HEK293 (cell line): Measurements from ENCODE around the gene DNAJC17.

Source experiments
- CTCF ChIA-PET: fragments of 350-600 bp; formaldehyde crosslinking; extraction: SDS; loops from one replicate; lab custom pipeline; 2021; ENCODE audit warnings: antibody characterized with exemption; lab: Yijun Ruan, JAX
- POLR2A ChIA-PET: fragments of 300-600 bp; formaldehyde crosslinking; extraction: SDS; loops from one replicate; lab custom pipeline; 2020; ENCODE audit warnings: antibody characterized with exemption, inconsistent platforms; lab: Yijun Ruan, JAX
- H3K27ac ChIP-seq: fragments of 200-500 bp; sonication (Bioruptor generic); 2 replicates; pipeline ENCODE4 v1.5.1; 2014; ENCODE audit warnings: low read depth, low read length, control low read depth, inconsistent platforms; ENCODE audit errors: extremely low read depth
- H3K36me3 ChIP-seq, 2 experiments: fragments of 200-500 bp in 1 of 2; sonication (Bioruptor generic) in 1 of 2; 1 replicate in 1 of 2; 2 replicates in 1 of 2; pipeline ENCODE4 v1.5.1; 2014 to 2017; ENCODE audit warnings: inconsistent platforms in 2 of 2, low read length in 2 of 2; ENCODE audit not compliant: control insufficient read depth in 2 of 2, insufficient read depth in 1 of 2
- H3K4me1 ChIP-seq: fragments of 200-500 bp; sonication (Bioruptor generic); 2 replicates; pipeline ENCODE4 v1.5.1; 2014; ENCODE audit warnings: mild to moderate bottlenecking, low read length, inconsistent platforms; ENCODE audit not compliant: control insufficient read depth, insufficient read depth
- H3K4me3 ChIP-seq: 2 replicates; pipeline ENCODE4 v1.5.1; 2011; ENCODE audit warnings: low read depth, mild to moderate bottlenecking, control low read depth, low read length, moderate library complexity
- H3K9me3 ChIP-seq: fragments of 200-500 bp; sonication (Bioruptor generic); 2 replicates; pipeline ENCODE4 v1.5.1; 2014; ENCODE audit warnings: low read depth, low read length, inconsistent platforms; ENCODE audit not compliant: control insufficient read depth, insufficient read depth
- ATF2 ChIP-seq: fragments of 450-650 bp; formaldehyde crosslinking; IDR thresholded peaks from 2 replicates; pipeline ENCODE4 v1.5.1; 2016; ENCODE audit warnings: missing biosample characterization, missing genetic modification characterization, low read depth
- GLI2 ChIP-seq: fragments of 450-650 bp; formaldehyde crosslinking; IDR thresholded peaks from 2 replicates; pipeline ENCODE4; 2017; ENCODE audit warnings: missing biosample characterization, missing genetic modification characterization, low read depth, borderline replicate concordance
- HIC1 ChIP-seq: fragments of 450-650 bp; formaldehyde crosslinking; IDR thresholded peaks from 2 replicates; pipeline ENCODE4 v1.5.1; 2016; ENCODE audit warnings: missing biosample characterization, missing genetic modification characterization
- KLF1 ChIP-seq: fragments of 450-650 bp; formaldehyde crosslinking; IDR thresholded peaks from 2 replicates; pipeline ENCODE4 v1.5.1; 2016; ENCODE audit warnings: missing biosample characterization, missing genetic modification characterization
- KLF7 ChIP-seq: fragments of 450-650 bp; formaldehyde crosslinking; IDR thresholded peaks from 2 replicates; pipeline ENCODE4 v1.5.1; 2016; ENCODE audit warnings: missing biosample characterization, missing genetic modification characterization, borderline replicate concordance
- MEIS1 ChIP-seq: sonication (generic); formaldehyde crosslinking; IDR thresholded peaks from 2 replicates; pipeline ENCODE4 v1.8.1; 2022; ENCODE audit warnings: missing genetic modification reagents, mild to moderate bottlenecking, borderline replicate concordance
- PBX3 ChIP-seq: sonication (generic); formaldehyde crosslinking; IDR thresholded peaks from 2 replicates; pipeline ENCODE4 v1.8.1; 2022; ENCODE audit warnings: mild to moderate bottlenecking, moderate library complexity, missing genetic modification reagents
- REPIN1 ChIP-seq: fragments of 450-650 bp; formaldehyde crosslinking; IDR thresholded peaks from 2 replicates; pipeline ENCODE4 v1.5.1; 2017; ENCODE audit warnings: missing biosample characterization, missing genetic modification characterization, low read depth
- REST ChIP-seq: fragments of 450-650 bp; formaldehyde crosslinking; IDR thresholded peaks from 2 replicates; pipeline ENCODE4 v1.5.1; 2016; ENCODE audit warnings: missing biosample characterization, missing genetic modification characterization
- SP3 ChIP-seq: fragments of 450-650 bp; formaldehyde crosslinking; IDR thresholded peaks from 2 replicates; pipeline ENCODE4 v1.5.1; 2016; ENCODE audit warnings: missing biosample characterization, missing genetic modification characterization
- ZNF433 ChIP-seq: fragments of 450-650 bp; formaldehyde crosslinking; IDR thresholded peaks from 2 replicates; pipeline ENCODE4 v1.5.1; 2016; ENCODE audit warnings: missing biosample characterization, missing genetic modification characterization, low read depth
- ZNF514 ChIP-seq: fragments of 450-650 bp; formaldehyde crosslinking; IDR thresholded peaks from 2 replicates; pipeline ENCODE4 v1.5.1; 2016; ENCODE audit warnings: missing biosample characterization, missing genetic modification characterization
- ZNF571 ChIP-seq: fragments of 450-650 bp; formaldehyde crosslinking; IDR thresholded peaks from 2 replicates; pipeline ENCODE4 v1.5.0; 2017; ENCODE audit warnings: missing biosample characterization, missing genetic modification characterization
- ZNF585B ChIP-seq: fragments of 450-650 bp; formaldehyde crosslinking; IDR thresholded peaks from 2 replicates; pipeline ENCODE4 v1.5.1; 2016; ENCODE audit warnings: missing biosample characterization, missing genetic modification characterization
- ZNF596 ChIP-seq: fragments of 450-650 bp; IDR thresholded peaks from 2 replicates; pipeline ENCODE4 v1.5.0; 2018; ENCODE audit warnings: missing biosample characterization, mild to moderate bottlenecking, missing genetic modification characterization, moderate library complexity
- ZNF623 ChIP-seq: fragments of 450-650 bp; formaldehyde crosslinking; IDR thresholded peaks from 2 replicates; pipeline ENCODE4 v1.5.1; 2016; ENCODE audit warnings: missing biosample characterization, missing genetic modification characterization
- ZNF629 ChIP-seq: fragments of 450-650 bp; formaldehyde crosslinking; IDR thresholded peaks from 2 replicates; pipeline ENCODE4 v1.5.1; 2017; ENCODE audit warnings: missing biosample characterization, missing genetic modification characterization
- ZNF701 ChIP-seq: fragments of 450-650 bp; formaldehyde crosslinking; IDR thresholded peaks from 2 replicates; pipeline ENCODE4 v1.5.1; 2016; ENCODE audit warnings: missing biosample characterization, missing genetic modification characterization
- ZSCAN30 ChIP-seq: fragments of 450-650 bp; IDR thresholded peaks from 2 replicates; pipeline ENCODE4 v1.5.1; 2018; ENCODE audit warnings: missing biosample characterization, mild to moderate bottlenecking, missing genetic modification characterization, moderate library complexity
- ZSCAN4 ChIP-seq: fragments of 450-650 bp; formaldehyde crosslinking; IDR thresholded peaks from 2 replicates; pipeline ENCODE4 v1.5.1; 2017; ENCODE audit warnings: missing biosample characterization, missing genetic modification characterization

Gene DNAJC17

GRCh38 chr15:40772014-40772413 lies 35.3 kb downstream of the DNAJC17 start:
- no peaks in the 10 kb centered on the region for H3K9me3 ChIP-seq
- H3K4me1 ChIP-seq, result peaks cover 19% of the 10 kb centered on the region
- H3K36me3 ChIP-seq, result peaks cover under 1 to 51% of the 10 kb centered on the region in 2 experiments; a peak in 2 of 3 replicates
- CTCF ChIA-PET, result interaction anchor here (1.5 to 3.1 kb wide), 2 partner anchors 10 to 86 kb away, joined by 5 to 10 read pairs; no protein-coding TSS in a partner anchor
- POLR2A ChIA-PET, result no interaction called here
- no peak overlapping the region for H3K27ac ChIP-seq
- no peak overlapping the region for H3K4me3 ChIP-seq
- no peak for TF ChIP-seq ZNF585B (tag by site-specific recombination)

- peaks cover 19% of the 10 kb centered on the region for H3K4me1 ChIP-seq
- H3K27ac ChIP-seq, result no peak overlapping the region
- POLR2A ChIA-PET, result no interaction called here
- no peaks in the 10 kb centered on the region for H3K9me3 ChIP-seq
- no peak for TF ChIP-seq REPIN1 (tag by site-specific recombination)
- TF ChIP-seq KLF1 (tag by site-specific recombination), result no peak
- TF ChIP-seq ZNF629, result no peak
- no peak for TF ChIP-seq ZNF596 (tag by site-specific recombination)
- TF ChIP-seq KLF7 (tag by site-specific recombination), result no peak
- no peak for TF ChIP-seq ZNF514 (tag by site-specific recombination)
- no peak for TF ChIP-seq ZNF701 (tag by site-specific recombination)
- TF ChIP-seq ZNF571 (tag by site-specific recombination), result no peak
- TF ChIP-seq ATF2 (tag by site-specific recombination), result no peak
- no peak for TF ChIP-seq MEIS1
- TF ChIP-seq ZSCAN30 (tag by site-specific recombination), result no peak
- no peak for TF ChIP-seq GLI2 (tag by site-specific recombination)
- TF ChIP-seq SP3 (tag by site-specific recombination), result no peak
- no peak for TF ChIP-seq ZNF433 (tag by site-specific recombination)
- no peak for TF ChIP-seq ZNF623 (tag by site-specific recombination)
- TF ChIP-seq HIC1 (tag by site-specific recombination), result no peak
- TF ChIP-seq ZSCAN4 (tag by site-specific recombination), result no peak
- TF ChIP-seq REST (tag by site-specific recombination), result no peak
- no peak for TF ChIP-seq PBX3 (CRISPR knock-in tag)
- H3K4me3 ChIP-seq, result no peak overlapping the region
- CTCF ChIA-PET, result interaction anchor here (1.2 to 3.1 kb wide), 3 partner anchors 11 to 87 kb away, joined by 3 to 10 read pairs (median 5); no protein-coding TSS in a partner anchor
- H3K36me3 ChIP-seq, result peaks cover 0 to 44% of the 10 kb centered on the region in 2 experiments; a peak in 2 of 3 replicates
Observed at GRCh38 chr15:40771242-40771641, 36.0 kb downstream of the DNAJC17 start.
